SK-N-SH treated with all-trans-retinoic acid at 6 μM for 48 hours (cell line): Measurements from ENCODE around the gene ADAMTS13.

Experiments used
- ATAC-seq: fragments of 200-7000 bp; cut with Tn5 transposase; 3 replicates; pipeline ENCODE4 v1.9.1; 2020; ENCODE audit warnings: mild to moderate bottlenecking, moderate library complexity
- ARNTL ChIP-seq: fragments of 450-650 bp; formaldehyde crosslinking; IDR thresholded peaks from 2 replicates; pipeline ENCODE4 v1.5.0; 2020; ENCODE audit warnings: low read depth, mild to moderate bottlenecking, moderate library complexity, borderline replicate concordance
- BACH2 ChIP-seq: fragments of 250-450 bp; sonication (Bioruptor Pico); IDR thresholded peaks from 2 replicates; pipeline ENCODE4 v1.9.0; 2021; ENCODE audit warnings: mild to moderate bottlenecking, borderline replicate concordance
- CREB5 ChIP-seq: fragments of 250-450 bp; sonication (Bioruptor Pico); IDR thresholded peaks from 2 replicates; pipeline ENCODE4 v1.5.1; 2020; ENCODE audit warnings: low read depth, mild to moderate bottlenecking, moderate library complexity
- CSDC2 ChIP-seq: fragments of 250-450 bp; sonication (Bioruptor Pico); IDR thresholded peaks from 2 replicates; pipeline ENCODE4 v1.5.0; 2020; ENCODE audit warnings: mild to moderate bottlenecking, moderate library complexity
- CSRNP3 ChIP-seq: fragments of 250-450 bp; sonication (Bioruptor Pico); IDR thresholded peaks from 2 replicates; pipeline ENCODE4 v1.5.1; 2021; ENCODE audit warnings: mild to moderate bottlenecking, moderate library complexity
- ESRRG ChIP-seq: fragments of 250-450 bp; sonication (Bioruptor Pico); IDR thresholded peaks from 2 replicates; pipeline ENCODE4 v1.6.1; 2021; ENCODE audit warnings: mild to moderate bottlenecking
- GLIS3 ChIP-seq: fragments of 250-450 bp; sonication (Bioruptor Pico); IDR thresholded peaks from 2 replicates; pipeline ENCODE4 v1.5.0; 2020; ENCODE audit warnings: mild to moderate bottlenecking, moderate library complexity
- OSR1 ChIP-seq: fragments of 250-450 bp; sonication (Bioruptor Pico); IDR thresholded peaks from 2 replicates; pipeline ENCODE4 v1.8.0; 2022; ENCODE audit warnings: moderate library complexity, mild to moderate bottlenecking, inconsistent platforms
- PATZ1 ChIP-seq: fragments of 250-450 bp; sonication (Bioruptor Pico); IDR thresholded peaks from 2 replicates; pipeline ENCODE4 v1.8.0; 2020; ENCODE audit warnings: mild to moderate bottlenecking, moderate library complexity, borderline replicate concordance
- POU6F1 ChIP-seq: fragments of 250-450 bp; sonication (Bioruptor Pico); IDR thresholded peaks from 2 replicates; pipeline ENCODE4 v1.8.0; 2021; ENCODE audit warnings: low read depth, mild to moderate bottlenecking, moderate library complexity, borderline replicate concordance
- PPARA ChIP-seq: fragments of 250-450 bp; sonication (Bioruptor Pico); IDR thresholded peaks from 2 replicates; pipeline ENCODE4 v1.5.0; 2020; ENCODE audit warnings: mild to moderate bottlenecking, borderline replicate concordance
- SNAI2 ChIP-seq: fragments of 250-450 bp; sonication (Bioruptor Pico); IDR thresholded peaks from 2 replicates; pipeline ENCODE4 v1.5.0; 2020; ENCODE audit warnings: mild to moderate bottlenecking, moderate library complexity
- TCF4 ChIP-seq: fragments of 250-450 bp; sonication (Bioruptor Pico); IDR thresholded peaks from 2 replicates; pipeline ENCODE4 v1.8.0; 2021; ENCODE audit warnings: mild to moderate bottlenecking, moderate library complexity, borderline replicate concordance
- TOX ChIP-seq: fragments of 250-450 bp; sonication (Bioruptor Pico); IDR thresholded peaks from 2 replicates; pipeline ENCODE4 v1.8.0; 2021; ENCODE audit warnings: mild to moderate bottlenecking, moderate library complexity, borderline replicate concordance
- TSHZ2 ChIP-seq: fragments of 250-450 bp; sonication (Bioruptor Pico); IDR thresholded peaks from 2 replicates; pipeline ENCODE4 v1.5.0; 2020; ENCODE audit warnings: mild to moderate bottlenecking, moderate library complexity
- ZC3H10 ChIP-seq: fragments of 250-450 bp; sonication (Bioruptor Pico); IDR thresholded peaks from 2 replicates; pipeline ENCODE4 v1.5.1; 2021; ENCODE audit warnings: mild to moderate bottlenecking, moderate library complexity
- ZFP3 ChIP-seq: fragments of 250-450 bp; sonication (Bioruptor Pico); IDR thresholded peaks from 2 replicates; pipeline ENCODE4 v1.5.0; 2020; ENCODE audit warnings: mild to moderate bottlenecking, moderate library complexity
- ZFP30 ChIP-seq: fragments of 450-650 bp; formaldehyde crosslinking; IDR thresholded peaks from 2 replicates; pipeline ENCODE4 v1.5.0; 2022; ENCODE audit warnings: mild to moderate bottlenecking, moderate library complexity
- ZNF565 ChIP-seq: fragments of 450-650 bp; formaldehyde crosslinking; conservative IDR thresholded peaks from 2 replicates; pipeline ENCODE4 v1.5.0; 2020; ENCODE audit warnings: low read depth, mild to moderate bottlenecking, moderate library complexity
- ZNF70 ChIP-seq: fragments of 450-650 bp; formaldehyde crosslinking; IDR thresholded peaks from 2 replicates; pipeline ENCODE4 v1.5.0; 2020; ENCODE audit warnings: mild to moderate bottlenecking, moderate library complexity
- ZNF8 ChIP-seq: fragments of 450-650 bp; formaldehyde crosslinking; IDR thresholded peaks from 2 replicates; pipeline ENCODE4 v1.5.0; 2020; ENCODE audit warnings: mild to moderate bottlenecking, moderate library complexity

ADAMTS13 gene

GRCh38 chr9:133476941-133477340 lies 54.8 kb downstream of the ADAMTS13 start:
- TF ChIP-seq ZC3H10 (CRISPR knock-in tag) (no peak), TSHZ2 (CRISPR knock-in tag) (no peak), BACH2 (CRISPR knock-in tag) (no peak), TCF4 (no peak), CSDC2 (CRISPR knock-in tag) (no peak), PPARA (CRISPR knock-in tag) (no peak), ZFP30 (CRISPR knock-in tag) (no peak), GLIS3 (CRISPR knock-in tag) (no peak), TOX (CRISPR knock-in tag) (no peak), ZNF8 (no peak), CSRNP3 (CRISPR knock-in tag) (no peak), ESRRG (no peak), OSR1 (CRISPR knock-in tag) (no peak)

GRCh38 chr9:133477461-133477860 lies 55.3 kb downstream of the ADAMTS13 start:
- ATAC-seq = no peak
- TF ChIP-seq GLIS3 (CRISPR knock-in tag) (no peak), TCF4 (no peak), ZC3H10 (CRISPR knock-in tag) (no peak), TSHZ2 (CRISPR knock-in tag) (no peak), CSDC2 (CRISPR knock-in tag) (no peak), ZNF8 (no peak), ZFP3 (CRISPR knock-in tag) (no peak), ZFP30 (CRISPR knock-in tag) (no peak), OSR1 (CRISPR knock-in tag) (no peak), POU6F1 (CRISPR knock-in tag) (no peak), ZNF70 (CRISPR knock-in tag) (no peak), ARNTL (CRISPR knock-in tag) (no peak), PPARA (CRISPR knock-in tag) (no peak), ESRRG (no peak), PATZ1 (no peak), ZNF565 (no peak), CREB5 (CRISPR knock-in tag) (no peak), SNAI2 (CRISPR knock-in tag) (no peak)

More at GRCh38 chr9:133476941-133477340, 54.8 kb downstream of the ADAMTS13 start:
- ATAC-seq = no peak
